ENCODE measurements around the gene CAMTA1. TPM values are rescaled to one million over a fixed set of nuclear protein-coding genes. Genes with fewer than 3 reads are reported as not detected.

The CAMTA1 gene
- polyA plus RNA-seq, 1 of the 3 experiments (the other 2 are of a cell fraction): 63.1 TPM

GRCh38 chr1:6905331-6905730, 120.1 kb downstream of the CAMTA1 start:
- Histone ChIP-seq H4K20me1 (ENCODE audit: insufficient read depth) (no peaks in the 10 kb centered on the region), H3K9me2 (no peaks in the 10 kb centered on the region), H3K4me2 (no peak overlapping the region), H3K4me1 (ENCODE audit: control insufficient read depth in 1 of 2, insufficient read depth in 2 of 2, low read depth in 1 of 2, low read length in 1 of 2) (no peaks in the 10 kb centered on the region; a peak in 1 of 4 replicates), H2AFZ (ENCODE audit: low read depth) (no peak overlapping the region), H3K9ac (no peak overlapping the region), H3K9me3 (no peaks in the 10 kb centered on the region), H3K27ac (ENCODE audit: low read depth in 2 of 2, low read length in 1 of 2) (no peak overlapping the region), H3K79me2 (ENCODE audit: insufficient read depth) (no peaks in the 10 kb centered on the region), H3K4me3 (ENCODE audit: low read depth in 2 of 2, low read length in 1 of 2) (no peak overlapping the region), H3K36me3 (replicated peaks in 1 of 2; ENCODE audit: control insufficient read depth in 1 of 2, insufficient read depth in 2 of 2, low read length in 1 of 2) (no peaks in the 10 kb centered on the region), H3K27me3 (ENCODE audit: insufficient read depth) (no peaks in the 10 kb centered on the region), H3F3A (replicated peaks; ENCODE audit: insufficient read depth) (no peaks in the 10 kb centered on the region)
- ChIA-PET POLR2A (no interaction called here), CTCF (interaction anchor here (1.1 to 1.8 kb wide), 3 partner anchors 9 to 165 kb away, joined by 3 to 7 read pairs (median 4); no protein-coding TSS in a partner anchor)
- no peak for DNase-seq
- 98% methylated on average over 8 of the region's 8 CpGs for WGBS (ENCODE audit: low lambda C conversion rate)
- TF ChIP-seq, protein P1, sequence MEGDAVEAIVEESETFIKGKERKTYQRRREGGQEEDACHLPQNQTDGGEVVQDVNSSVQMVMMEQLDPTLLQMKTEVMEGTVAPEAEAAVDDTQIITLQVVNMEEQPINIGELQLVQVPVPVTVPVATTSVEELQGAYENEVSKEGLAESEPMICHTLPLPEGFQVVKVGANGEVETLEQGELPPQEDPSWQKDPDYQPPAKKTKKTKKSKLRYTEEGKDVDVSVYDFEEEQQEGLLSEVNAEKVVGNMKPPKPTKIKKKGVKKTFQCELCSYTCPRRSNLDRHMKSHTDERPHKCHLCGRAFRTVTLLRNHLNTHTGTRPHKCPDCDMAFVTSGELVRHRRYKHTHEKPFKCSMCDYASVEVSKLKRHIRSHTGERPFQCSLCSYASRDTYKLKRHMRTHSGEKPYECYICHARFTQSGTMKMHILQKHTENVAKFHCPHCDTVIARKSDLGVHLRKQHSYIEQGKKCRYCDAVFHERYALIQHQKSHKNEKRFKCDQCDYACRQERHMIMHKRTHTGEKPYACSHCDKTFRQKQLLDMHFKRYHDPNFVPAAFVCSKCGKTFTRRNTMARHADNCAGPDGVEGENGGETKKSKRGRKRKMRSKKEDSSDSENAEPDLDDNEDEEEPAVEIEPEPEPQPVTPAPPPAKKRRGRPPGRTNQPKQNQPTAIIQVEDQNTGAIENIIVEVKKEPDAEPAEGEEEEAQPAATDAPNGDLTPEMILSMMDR (IDR thresholded peaks at IDR 0.05): no peak
- no peak for TF ChIP-seq GATA2 (CRISPR knock-in tag; IDR thresholded peaks at IDR 0.05)
- TF ChIP-seq EP300 (IDR thresholded peaks at IDR 0.05; ENCODE audit: borderline replicate concordance in 1 of 2, low read depth in 1 of 2, low read length in 1 of 2): no peak
- no peak for TF ChIP-seq RXRA (IDR thresholded peaks at IDR 0.05; ENCODE audit: borderline replicate concordance, low read depth)
- TF ChIP-seq NFIC (IDR thresholded peaks at IDR 0.05; ENCODE audit: borderline replicate concordance): no peak
- no peak for TF ChIP-seq ZBTB33 (IDR thresholded peaks at IDR 0.05; ENCODE audit: borderline replicate concordance, low read depth)
- TF ChIP-seq REST (IDR thresholded peaks at IDR 0.05; ENCODE audit: low read depth, low read length): no peak
- TF ChIP-seq USF2 (IDR thresholded peaks at IDR 0.05; ENCODE audit: borderline replicate concordance, low read depth, low read length): no peak
- TF ChIP-seq RCOR1 (IDR thresholded peaks at IDR 0.05; ENCODE audit: low read length): no peak
- TF ChIP-seq FOXM1 (IDR thresholded peaks at IDR 0.05; ENCODE audit: low read depth): no peak
- no peak for TF ChIP-seq TAF1 (IDR thresholded peaks at IDR 0.05; ENCODE audit: borderline replicate concordance, low read depth, low read length)
